Measurements from ENCODE around the gene TCF12.
"Not testable (repeated sequence)": the region's sequence is repeated elsewhere in the genome, so short reads cannot be mapped to it uniquely, and the experiment has no call there.

TCF12 gene

GRCh38 chr15:56948000-56948763 lies 29.7 kb downstream of the TCF12 start:
- DNase-seq = no peak

- DNase-seq = no peak
These were observed 30.3 kb downstream of the TCF12 start for GRCh38 chr15:56948764-56949101.

- no peak for DNase-seq
These were observed 32.5 kb downstream of the TCF12 start for GRCh38 chr15:56950979-56951378.

GRCh38 chr15:56953790-56954189 lies 35.3 kb downstream of the TCF12 start:
- DNase-seq = no peak

GRCh38 chr15:56955011-56955410 lies 36.6 kb downstream of the TCF12 start:
- not testable (repeated sequence) for DNase-seq

- no peak for DNase-seq
These were observed 38.1 kb downstream of the TCF12 start for GRCh38 chr15:56956538-56956937.

GRCh38 chr15:56957812-56958406 lies 39.5 kb downstream of the TCF12 start:
- no peak for DNase-seq

GRCh38 chr15:56959318-56959648 lies 40.8 kb downstream of the TCF12 start:
- no peak for DNase-seq

- DNase-seq = no peak
These were observed 41.7 kb downstream of the TCF12 start for GRCh38 chr15:56960116-56960515.

- no peak for DNase-seq
These were observed 44.7 kb downstream of the TCF12 start for GRCh38 chr15:56963126-56963525.

- no peak for DNase-seq
These were observed 45.3 kb downstream of the TCF12 start for GRCh38 chr15:56963710-56964109.

- DNase-seq = no peak
These were observed 45.7 kb downstream of the TCF12 start for GRCh38 chr15:56964182-56964581.

- no peak for DNase-seq
These were observed 47.0 kb downstream of the TCF12 start for GRCh38 chr15:56965231-56966013.

GRCh38 chr15:56967336-56967735 lies 48.9 kb downstream of the TCF12 start:
- DNase-seq = no peak

GRCh38 chr15:56968256-56968655 lies 49.8 kb downstream of the TCF12 start:
- DNase-seq = no peak

GRCh38 chr15:56968821-56969220 lies 50.4 kb downstream of the TCF12 start:
- no peak for DNase-seq

GRCh38 chr15:56969265-56969895 lies 50.9 kb downstream of the TCF12 start:
- DNase-seq = no peak

GRCh38 chr15:56971571-56971970 lies 53.1 kb downstream of the TCF12 start:
- no peak for DNase-seq

GRCh38 chr15:56972016-56972415 lies 53.6 kb downstream of the TCF12 start:
- DNase-seq = no peak

GRCh38 chr15:56972426-56972825 lies 54.0 kb downstream of the TCF12 start:
- no peak for DNase-seq

GRCh38 chr15:56973463-56973862 lies 55.0 kb downstream of the TCF12 start:
- DNase-seq = no peak

GRCh38 chr15:56977232-56977631 lies 58.8 kb downstream of the TCF12 start:
- DNase-seq = no peak

- DNase-seq = no peak
These were observed 60.6 kb downstream of the TCF12 start for GRCh38 chr15:56978898-56979662.

Data from stimulated activated naive CD4-positive, alpha-beta T cell treated with Interleukin-2 at 50 U/mL for 16 hours (primary cell).